Measurements from ENCODE around the gene CNTN2. TPM values are rescaled to one million over a fixed set of nuclear protein-coding genes. Genes with fewer than 3 reads are reported as not detected.

CNTN2 gene
- total RNA-seq, 2 donors from 2014 or later = 0.13 TPM; not detected in 1

DNA sequence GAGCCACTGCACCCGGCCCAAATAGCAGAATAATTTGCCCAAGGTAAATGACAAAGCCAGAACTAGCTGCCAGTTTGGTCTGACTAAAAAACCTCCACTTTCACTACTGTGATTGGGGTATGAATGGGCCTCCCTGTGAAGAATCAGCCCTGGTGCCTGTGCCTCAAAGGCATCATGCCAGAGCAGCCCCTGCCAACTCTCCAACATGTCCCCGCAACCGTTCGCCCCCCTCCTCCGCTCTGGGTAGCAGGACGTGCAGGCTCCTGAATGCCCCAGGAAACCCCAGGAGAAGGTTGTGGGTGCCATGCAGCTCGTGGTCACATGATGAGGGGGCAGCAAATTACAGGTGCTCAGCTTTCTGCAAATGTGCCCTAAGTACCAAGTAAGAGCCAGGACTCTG lies 14.6 kb upstream of the CNTN2 start:
- 88 to 90% methylated on average over 7 of the region's 7 CpGs for WGBS, 2 experiments (ENCODE audit: insufficient coverage in 1 of 2, insufficient read length in 1 of 2)
- H3K27ac Mint-ChIP-seq = no peak overlapping the region
- Histone ChIP-seq H3K27me3 (ENCODE audit: control insufficient read depth, insufficient read depth, low read length, poor library complexity, severe bottlenecking) (peaks cover 12% of the 10 kb centered on the region), H3K36me3 (ENCODE audit: control insufficient read depth, insufficient read depth, low read length) (no peaks in the 10 kb centered on the region), H3K27ac (ENCODE audit: low read depth, low read length) (no peak overlapping the region), H3K4me3 (ENCODE audit: low read length) (no peak overlapping the region), H3K9me3 (ENCODE audit: control insufficient read depth, low read length) (no peaks in the 10 kb centered on the region), H3K9ac (ENCODE audit: extremely low read depth, low read length, poor library complexity, severe bottlenecking) (no peak overlapping the region), H3K4me1 (ENCODE audit: control insufficient read depth, insufficient read depth, low read length) (peaks cover 9% of the 10 kb centered on the region)
- no peak for TF ChIP-seq CTCF (conservative IDR thresholded peaks at IDR 0.05)
- H3K4me3 Mint-ChIP-seq = no peak overlapping the region
- H3K4me1 Mint-ChIP-seq = peaks cover 33% of the 10 kb centered on the region
- H3K36me3 Mint-ChIP-seq (ENCODE audit: low read depth) = no peaks in the 10 kb centered on the region
- no peak for DNase-seq
- H3K27me3 Mint-ChIP-seq (ENCODE audit: insufficient read depth) = peaks cover 17% of the 10 kb centered on the region
- H3K9me3 Mint-ChIP-seq = no peaks in the 10 kb centered on the region

DNA sequence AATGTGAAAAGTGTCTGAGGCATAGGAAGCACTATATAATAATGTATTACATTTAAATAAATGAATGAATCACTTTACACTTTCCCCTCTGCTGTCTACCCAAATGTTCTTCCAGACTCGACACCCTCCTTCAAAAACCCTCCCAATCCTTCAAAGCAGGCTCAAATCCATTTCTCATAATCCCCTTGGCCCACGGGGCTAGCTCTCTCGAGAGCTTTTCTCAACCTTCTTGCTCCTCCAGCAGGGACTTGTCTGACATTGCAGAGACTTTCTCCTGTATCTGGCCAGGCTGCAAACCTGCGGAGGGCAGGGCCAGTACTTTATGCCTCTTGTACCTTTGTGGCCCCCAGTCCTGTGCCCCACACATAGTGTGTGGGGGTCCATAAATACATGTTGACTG lies 14.1 kb upstream of the CNTN2 start:
- H3K27ac ChIP-seq (ENCODE audit: low read depth, low read length) = no peak overlapping the region
- H3K4me3 ChIP-seq (ENCODE audit: low read length) = no peak overlapping the region
- Mint-ChIP-seq H3K4me1 (peaks cover 30% of the 10 kb centered on the region), H3K9me3 (no peaks in the 10 kb centered on the region), H3K4me3 (no peak overlapping the region), H3K27ac (no peak overlapping the region), H3K36me3 (ENCODE audit: low read depth) (no peaks in the 10 kb centered on the region), H3K27me3 (ENCODE audit: insufficient read depth) (peaks cover 17% of the 10 kb centered on the region)
- H3K27me3 ChIP-seq (ENCODE audit: control insufficient read depth, insufficient read depth, low read length, poor library complexity, severe bottlenecking) = peaks cover 12% of the 10 kb centered on the region
- no peaks in the 10 kb centered on the region for H3K36me3 ChIP-seq (ENCODE audit: control insufficient read depth, insufficient read depth, low read length)
- 64 to 67% methylated on average over 4 of the region's 4 CpGs for WGBS, 2 experiments (ENCODE audit: insufficient coverage in 1 of 2, insufficient read length in 1 of 2)
- no peak overlapping the region for H3K9ac ChIP-seq (ENCODE audit: extremely low read depth, low read length, poor library complexity, severe bottlenecking)
- no peak for DNase-seq
- H3K4me1 ChIP-seq (ENCODE audit: control insufficient read depth, insufficient read depth, low read length) = peaks cover 10% of the 10 kb centered on the region
- H3K9me3 ChIP-seq (ENCODE audit: control insufficient read depth, low read length) = no peaks in the 10 kb centered on the region
- TF ChIP-seq CTCF (conservative IDR thresholded peaks at IDR 0.05) = peak; percentile 58

- Mint-ChIP-seq H3K4me1 (peaks cover 23% of the 10 kb centered on the region), H3K27me3 (ENCODE audit: insufficient read depth) (peaks cover 17% of the 10 kb centered on the region), H3K4me3 (no peak overlapping the region), H3K27ac (no peak overlapping the region), H3K36me3 (ENCODE audit: low read depth) (no peaks in the 10 kb centered on the region), H3K9me3 (no peaks in the 10 kb centered on the region)
- H3K4me1 ChIP-seq (ENCODE audit: control insufficient read depth, insufficient read depth, low read length) = peaks cover 11% of the 10 kb centered on the region
- TF ChIP-seq CTCF (conservative IDR thresholded peaks at IDR 0.05) = no peak
- peak overlapping the region; percentile 59 for H3K27ac ChIP-seq (ENCODE audit: low read depth, low read length)
- no peaks in the 10 kb centered on the region for H3K9me3 ChIP-seq (ENCODE audit: control insufficient read depth, low read length)
- no peak overlapping the region for H3K4me3 ChIP-seq (ENCODE audit: low read length)
- WGBS, 2 experiments (ENCODE audit: insufficient coverage in 1 of 2, insufficient read length in 1 of 2) = 91 to 100% methylated on average over 1 to 6 of the region's 6 CpGs
- H3K36me3 ChIP-seq (ENCODE audit: control insufficient read depth, insufficient read depth, low read length) = no peaks in the 10 kb centered on the region
- peaks cover 12% of the 10 kb centered on the region for H3K27me3 ChIP-seq (ENCODE audit: control insufficient read depth, insufficient read depth, low read length, poor library complexity, severe bottlenecking)
- no peak for DNase-seq
- H3K9ac ChIP-seq (ENCODE audit: extremely low read depth, low read length, poor library complexity, severe bottlenecking) = no peak overlapping the region
Measured at GRCh38 chr1:205030241-205030640, 12.8 kb upstream of the CNTN2 start.

All from endodermal cell (in vitro differentiated cells).